ENCODE results near the gene BCAS4. TPM values are rescaled to one million over a fixed set of nuclear protein-coding genes. Genes with fewer than 3 reads are reported as not detected.

The BCAS4 gene
- total RNA-seq, 1 donor from 2014 or later, result 16.7 TPM

DNA sequence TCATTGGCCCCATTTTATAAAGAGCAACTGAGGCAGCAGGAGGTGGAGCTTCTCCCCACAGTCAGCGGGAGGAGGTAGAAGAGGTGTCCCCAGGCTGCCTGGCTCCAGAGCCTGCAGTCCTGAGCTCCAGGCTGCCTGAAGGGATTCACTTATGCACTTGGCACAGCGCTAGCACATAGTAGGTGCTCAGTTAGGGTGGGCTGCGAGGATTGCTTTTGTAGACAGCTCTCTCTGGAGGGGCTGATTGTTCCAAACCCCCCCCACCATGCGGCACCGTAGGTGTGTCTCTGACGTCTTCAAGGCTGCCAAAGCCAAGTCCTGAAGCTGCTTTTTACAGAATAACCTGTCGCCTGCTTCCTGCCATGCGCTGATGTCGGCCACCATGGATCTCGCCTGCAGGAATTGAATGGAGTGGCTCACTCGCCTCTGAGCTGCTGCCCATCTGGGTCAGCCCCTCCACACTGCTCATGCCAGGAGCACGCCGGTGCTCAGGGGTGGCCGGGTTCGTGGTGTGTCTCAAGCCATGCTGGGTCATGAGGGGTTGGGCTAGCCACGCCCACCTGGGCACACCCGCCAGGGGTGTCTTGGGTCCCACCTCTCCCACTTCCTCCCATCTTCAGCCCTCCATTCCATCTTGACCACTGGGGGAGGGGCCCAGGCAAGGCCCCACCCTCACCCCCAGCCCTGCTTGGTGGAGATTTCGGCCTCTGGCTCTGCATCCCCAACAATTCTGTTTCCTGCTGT is 59.8 kb downstream of the BCAS4 start:
- Histone ChIP-seq H3K79me2 (ENCODE audit: insufficient read depth, low read length) (no peaks in the 10 kb centered on the region), H3K9ac (ENCODE audit: low read length) (no peak overlapping the region), H3K27ac (ENCODE audit: low read depth, low read length) (no peak overlapping the region), H3K36me3 (ENCODE audit: insufficient read depth, low read length) (no peaks in the 10 kb centered on the region), H2AFZ (ENCODE audit: low read depth, low read length) (no peak overlapping the region), H3K27me3 (ENCODE audit: insufficient read depth, low read length) (no peaks in the 10 kb centered on the region), H3K4me2 (ENCODE audit: low read length) (no peak overlapping the region), H3K4me1 (ENCODE audit: insufficient read depth, low read length) (no peaks in the 10 kb centered on the region), H4K20me1 (ENCODE audit: insufficient read depth, low read length) (peaks cover 6% of the 10 kb centered on the region), H3K4me3 (ENCODE audit: insufficient read depth, low read depth, low read length) (no peak overlapping the region), H3K9me3 (ENCODE audit: insufficient read depth, low read depth, low read length) (no peaks in the 10 kb centered on the region)
- Mint-ChIP-seq H3K36me3 (ENCODE audit: low read depth, unreplicated experiment) (peaks cover 1% of the 10 kb centered on the region), H3K4me1 (ENCODE audit: low read depth, unreplicated experiment) (peaks cover 7% of the 10 kb centered on the region), H3K27ac (ENCODE audit: unreplicated experiment) (no peak overlapping the region), H3K9me3 (ENCODE audit: unreplicated experiment) (no peaks in the 10 kb centered on the region), H3K27me3 (ENCODE audit: low read depth, unreplicated experiment) (no peaks in the 10 kb centered on the region), H3K4me3 (ENCODE audit: unreplicated experiment) (no peak overlapping the region)
- TF ChIP-seq EZH2 (IDR thresholded peaks at IDR 0.05; ENCODE audit: insufficient read depth, low read length) (no peak), CTCF (IDR thresholded peaks at IDR 0.05; ENCODE audit: insufficient read depth, low read depth, low read length) (no peak)
- FAIRE-seq, result no peak
- no peak for DNase-seq (ENCODE audit: low read depth)

DNA sequence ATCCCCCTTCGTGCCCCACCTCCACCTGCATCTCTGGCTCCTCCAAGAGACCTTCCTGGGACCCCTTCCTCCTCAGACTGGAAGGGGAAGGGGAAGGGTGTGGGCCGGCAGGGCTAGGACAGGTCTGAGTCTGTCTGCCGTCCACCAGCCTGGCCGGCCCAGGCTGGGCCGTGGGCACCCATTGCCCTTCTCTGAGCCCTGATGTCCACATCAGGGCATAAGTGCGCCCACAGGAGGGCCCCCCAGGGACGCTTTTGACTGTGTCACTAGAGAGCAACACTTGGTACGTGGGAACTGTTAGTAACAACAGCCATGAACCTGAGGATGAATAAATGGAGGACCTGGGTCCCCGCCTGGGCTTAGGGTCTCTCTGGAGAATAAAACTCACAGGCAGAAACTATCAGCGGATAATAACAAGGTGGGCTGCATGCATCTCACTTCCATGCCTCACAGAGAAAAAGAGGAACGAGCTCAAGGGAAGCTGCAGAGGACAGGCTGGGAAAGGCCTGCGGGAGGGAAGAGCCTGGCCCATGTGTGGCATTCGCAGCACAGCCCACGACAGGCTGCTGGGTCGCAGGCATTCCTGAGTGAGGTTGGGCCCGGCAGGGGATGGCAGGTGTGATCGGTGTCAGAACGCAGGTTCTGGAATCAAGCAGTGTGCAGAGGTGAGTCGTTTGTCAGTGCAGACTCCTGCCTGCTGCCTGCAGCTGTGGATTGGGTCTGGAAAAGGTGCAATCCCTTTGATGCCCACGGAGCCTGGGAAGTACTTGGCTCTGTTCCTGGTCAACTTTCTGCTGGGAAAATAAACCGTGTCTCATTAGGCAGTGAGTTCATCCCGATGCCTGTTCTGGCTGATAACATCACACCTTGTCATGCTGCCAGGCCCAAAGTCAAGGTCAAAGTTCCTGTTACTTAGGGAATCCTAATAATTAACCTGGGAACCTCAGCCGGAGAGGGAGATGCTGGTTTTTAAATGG is 60.9 kb downstream of the BCAS4 start:
- Histone ChIP-seq H2AFZ (ENCODE audit: low read depth, low read length) (no peak overlapping the region), H3K9me3 (ENCODE audit: insufficient read depth, low read depth, low read length) (no peaks in the 10 kb centered on the region), H3K27me3 (ENCODE audit: insufficient read depth, low read length) (no peaks in the 10 kb centered on the region), H3K36me3 (ENCODE audit: insufficient read depth, low read length) (no peaks in the 10 kb centered on the region), H3K4me1 (ENCODE audit: insufficient read depth, low read length) (no peaks in the 10 kb centered on the region), H3K9ac (ENCODE audit: low read length) (no peak overlapping the region), H3K4me3 (ENCODE audit: insufficient read depth, low read depth, low read length) (no peak overlapping the region), H4K20me1 (ENCODE audit: insufficient read depth, low read length) (peaks cover 6% of the 10 kb centered on the region), H3K27ac (ENCODE audit: low read depth, low read length) (no peak overlapping the region), H3K4me2 (ENCODE audit: low read length) (no peak overlapping the region), H3K79me2 (ENCODE audit: insufficient read depth, low read length) (no peaks in the 10 kb centered on the region)
- no peak overlapping the region for H3K4me3 Mint-ChIP-seq (ENCODE audit: unreplicated experiment)
- H3K27me3 Mint-ChIP-seq (ENCODE audit: low read depth, unreplicated experiment), result no peaks in the 10 kb centered on the region
- H3K4me1 Mint-ChIP-seq (ENCODE audit: low read depth, unreplicated experiment), result peaks cover 5% of the 10 kb centered on the region
- peaks cover 4% of the 10 kb centered on the region for H3K36me3 Mint-ChIP-seq (ENCODE audit: low read depth, unreplicated experiment)
- TF ChIP-seq CTCF (IDR thresholded peaks at IDR 0.05; ENCODE audit: insufficient read depth, low read depth, low read length), result no peak
- no peak for TF ChIP-seq EZH2 (IDR thresholded peaks at IDR 0.05; ENCODE audit: insufficient read depth, low read length)
- DNase-seq (ENCODE audit: low read depth), result no peak
- FAIRE-seq, result no peak
- no peaks in the 10 kb centered on the region for H3K9me3 Mint-ChIP-seq (ENCODE audit: unreplicated experiment)
- H3K27ac Mint-ChIP-seq (ENCODE audit: unreplicated experiment), result no peak overlapping the region
